Measurements from ENCODE around the gene MIGA2. TPM values are rescaled to one million over a fixed set of nuclear protein-coding genes. Genes with fewer than 3 reads are reported as not detected.

MIGA2 gene
- total and polyA plus RNA-seq, 2 experiments from 2014 or later: 19.3 to 47.8 TPM

DNA sequence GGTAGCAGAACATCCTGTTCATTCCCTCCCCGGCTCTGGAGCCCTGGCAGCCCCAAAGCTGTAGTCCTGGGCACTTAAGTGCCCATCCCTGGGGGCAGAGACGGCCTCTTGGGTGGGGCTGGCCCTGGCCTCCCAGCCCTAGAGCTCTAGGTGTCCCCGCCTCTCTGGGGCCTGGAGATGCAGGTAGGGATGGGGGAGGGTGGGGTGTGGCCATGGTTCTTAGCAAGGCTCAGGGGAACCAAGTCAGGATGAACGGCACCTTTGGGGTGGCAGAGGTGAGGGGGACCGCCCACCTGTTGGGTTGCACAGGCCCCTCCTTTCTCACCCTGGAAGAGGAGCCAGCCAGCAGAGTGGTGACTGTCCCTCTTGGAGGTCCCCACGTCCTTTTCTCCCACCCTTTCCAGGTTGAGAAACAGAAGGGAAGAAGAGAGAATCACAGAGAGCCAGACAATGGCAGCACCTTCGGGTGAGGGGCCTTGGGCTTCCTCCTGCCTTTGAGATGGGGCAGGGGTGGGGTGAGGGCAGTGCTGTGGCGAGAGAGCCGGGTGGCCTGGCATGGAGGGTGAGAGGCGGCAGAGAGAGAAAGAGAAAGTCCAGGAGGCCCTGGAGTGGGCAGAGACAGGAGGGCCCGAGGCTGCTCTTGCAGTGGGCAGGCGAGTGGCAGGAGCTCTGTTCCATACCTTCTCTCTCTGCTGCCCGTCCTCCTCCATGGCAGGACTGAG, 71.8 kb downstream of the MIGA2 start:
- Mint-ChIP-seq H3K9me3 (no peaks in the 10 kb centered on the region), H3K4me3 (no peak overlapping the region; the same call in 2 of the 3 replicates), H3K4me1 (peaks cover 13% of the 10 kb centered on the region), H3K27ac (no peak overlapping the region), H3K27me3 (ENCODE audit: insufficient read depth, low read depth, poor library complexity) (peaks cover 23% of the 10 kb centered on the region), H3K36me3 (ENCODE audit: low read depth) (no peaks in the 10 kb centered on the region; the same call in 1 of the 3 replicates)
- no peaks in the 10 kb centered on the region for H3K9me2 ChIP-seq (ENCODE audit: insufficient read depth)
- peaks cover 6% of the 10 kb centered on the region; the same call in 1 of the 2 replicates for H3F3A ChIP-seq (replicated peaks; ENCODE audit: low read depth)
- no peaks in the 10 kb centered on the region for H4K20me1 ChIP-seq (replicated peaks; ENCODE audit: insufficient read depth)
- no peak for ATAC-seq
- H3K27ac ChIP-seq (ENCODE audit: low read depth): no peak overlapping the region
- DNase-seq (ENCODE audit: low spot score): no peak
- no peak overlapping the region for H3K4me2 ChIP-seq
- H3K36me3 ChIP-seq (ENCODE audit: insufficient read depth): no peaks in the 10 kb centered on the region
- peaks cover 8% of the 10 kb centered on the region for H3K4me1 ChIP-seq (ENCODE audit: insufficient read depth)
- H3K79me2 ChIP-seq (replicated peaks; ENCODE audit: insufficient read depth): peaks cover 15% of the 10 kb centered on the region
- H3K27me3 ChIP-seq (ENCODE audit: insufficient read depth): peaks cover 18% of the 10 kb centered on the region
- H2AFZ ChIP-seq: no peak overlapping the region
- H3K4me3 ChIP-seq: no peak overlapping the region
- no peak for TF ChIP-seq ZNF114 (CRISPR knock-in tag; IDR thresholded peaks at IDR 0.05)
- no peak for TF ChIP-seq POLR2AphosphoS5 (IDR thresholded peaks at IDR 0.05; ENCODE audit: low read depth)
- no peak for TF ChIP-seq ZNF331 (CRISPR knock-in tag; IDR thresholded peaks at IDR 0.05; ENCODE audit: low read depth)
- TF ChIP-seq NANOG (IDR thresholded peaks at IDR 0.05; ENCODE audit: borderline replicate concordance): no peak
- no peak for TF ChIP-seq REST (IDR thresholded peaks at IDR 0.05; ENCODE audit: unreplicated experiment)
- no peak for TF ChIP-seq ZNF462 (CRISPR knock-in tag; IDR thresholded peaks at IDR 0.05)
- TF ChIP-seq JUNB (IDR thresholded peaks at IDR 0.05; ENCODE audit: unreplicated experiment): no peak
- TF ChIP-seq EZH2 (IDR thresholded peaks at IDR 0.05; ENCODE audit: low read depth, unreplicated experiment): no peak
- TF ChIP-seq ETS1 (IDR thresholded peaks at IDR 0.05): no peak
- TF ChIP-seq CREB1 (CRISPR knock-in tag; IDR thresholded peaks at IDR 0.05; ENCODE audit: low read depth): no peak
- no peak for TF ChIP-seq EZH2phosphoT487 (IDR thresholded peaks at IDR 0.05; ENCODE audit: unreplicated experiment)
- TF ChIP-seq STAT1 (IDR thresholded peaks at IDR 0.05; ENCODE audit: unreplicated experiment): no peak
- no peak for TF ChIP-seq CTCF (conservative IDR thresholded peaks at IDR 0.05; ENCODE audit: low read depth in 2 of 2)
